MM.1S (cell line): ENCODE results near the gene GNPDA2.

Experiments used
- DNase-seq: peaks from one replicate; pipeline ENCODE4 v3.0.0-alpha.2; 2015
- H2AFZ ChIP-seq: fragments of 300-600 bp; sonication (generic); 2 replicates; pipeline ENCODE4 v1.6.0; 2016; ENCODE audit warnings: antibody characterized with exemption, low read length
- H3F3A ChIP-seq: fragments of 300-600 bp; sonication (generic); 2 replicates; pipeline ENCODE4 v1.6.1; 2016; ENCODE audit warnings: mild to moderate bottlenecking, antibody characterized with exemption, low read length, moderate library complexity, mixed read lengths; ENCODE audit not compliant: insufficient read depth
- H3K27ac ChIP-seq: fragments of 300-600 bp; sonication (generic); 2 replicates; pipeline ENCODE4 v1.5.1; 2016; ENCODE audit warnings: mild to moderate bottlenecking, low read length
- H3K27me3 ChIP-seq: fragments of 300-600 bp; sonication (generic); replicated peaks from 2 replicates; pipeline ENCODE4 v1.6.0; 2016; ENCODE audit warnings: low read length; ENCODE audit not compliant: insufficient read depth
- H3K36me3 ChIP-seq: fragments of 300-600 bp; sonication (generic); replicated peaks from 2 replicates; pipeline ENCODE4 v1.6.1; 2016; ENCODE audit warnings: mild to moderate bottlenecking, low read length, mixed read lengths; ENCODE audit not compliant: insufficient read depth
- H3K4me1 ChIP-seq: fragments of 300-600 bp; sonication (generic); 2 replicates; pipeline ENCODE4 v1.6.1; 2016; ENCODE audit warnings: low read length, mixed read lengths
- H3K4me2 ChIP-seq: fragments of 300-600 bp; sonication (generic); 2 replicates; pipeline ENCODE4 v1.6.0; 2016; ENCODE audit warnings: low read depth, low read length
- H3K4me3 ChIP-seq: fragments of 300-600 bp; sonication (generic); 2 replicates; pipeline ENCODE4 v1.5.1; 2016; ENCODE audit warnings: low read length, mixed read lengths
- H3K79me2 ChIP-seq: fragments of 300-600 bp; sonication (generic); 2 replicates; pipeline ENCODE4 v1.6.1; 2016; ENCODE audit warnings: mixed run types, low read length, mixed read lengths
- H3K9ac ChIP-seq: fragments of 300-600 bp; sonication (generic); 2 replicates; pipeline ENCODE4 v1.6.1; 2016; ENCODE audit warnings: low read length, mixed read lengths
- H3K9me2 ChIP-seq: fragments of 300-600 bp; sonication (generic); replicated peaks from 2 replicates; pipeline ENCODE4 v1.6.1; 2016; ENCODE audit warnings: mild to moderate bottlenecking, low read length, mixed read lengths; ENCODE audit not compliant: insufficient read depth
- H3K9me3 ChIP-seq: fragments of 300-600 bp; sonication (generic); replicated peaks from 2 replicates; pipeline ENCODE4 v1.6.1; 2016; ENCODE audit warnings: mild to moderate bottlenecking, low read length, mixed read lengths; ENCODE audit not compliant: insufficient read depth
- H4K20me1 ChIP-seq: fragments of 300-600 bp; sonication (generic); 2 replicates; pipeline ENCODE4 v1.6.1; 2016; ENCODE audit warnings: mild to moderate bottlenecking, low read length, moderate library complexity, mixed read lengths; ENCODE audit not compliant: insufficient read depth
- CTCF ChIP-seq: fragments of 300-600 bp; sonication (generic); IDR thresholded peaks from 2 replicates; pipeline ENCODE4 v1.5.1; 2016; ENCODE audit warnings: antibody characterized with exemption, low read length, mixed read lengths
- EZH2 ChIP-seq: fragments of 300-600 bp; sonication (generic); optimal IDR thresholded peaks from 2 replicates; pipeline ENCODE3; 2017; ENCODE audit warnings: low read depth, mild to moderate bottlenecking, antibody characterized with exemption, low read length, mixed read lengths
- EZH2phosphoT487 ChIP-seq: fragments of 300-600 bp; sonication (generic); IDR thresholded peaks from 2 replicates; pipeline ENCODE4 v1.6.1; 2018; ENCODE audit warnings: antibody characterized with exemption, low read length

GNPDA2 gene

GRCh38 chr4:44716597-44716996 is 9.8 kb downstream of the GNPDA2 start:
- Histone ChIP-seq H4K20me1 (no peaks in the 10 kb centered on the region), H3K79me2 (peaks cover 27% of the 10 kb centered on the region), H2AFZ (no peak overlapping the region), H3K9ac (no peak overlapping the region), H3K27ac (no peak overlapping the region), H3K9me3 (no peaks in the 10 kb centered on the region), H3F3A (no peaks in the 10 kb centered on the region), H3K9me2 (no peaks in the 10 kb centered on the region), H3K36me3 (peaks cover 3% of the 10 kb centered on the region; the same call in 1 of the 2 replicates), H3K4me2 (no peak overlapping the region), H3K27me3 (no peaks in the 10 kb centered on the region), H3K4me1 (no peaks in the 10 kb centered on the region), H3K4me3 (no peak overlapping the region)
- DNase-seq, result no peak
- TF ChIP-seq EZH2, result no peak

- Histone ChIP-seq H3K4me1 (no peaks in the 10 kb centered on the region), H3F3A (no peaks in the 10 kb centered on the region), H3K9me3 (no peaks in the 10 kb centered on the region), H3K36me3 (0 out of 2 replicates have a peak, but pooled peaks cover 3% of the 10 kb centered on the region), H3K27ac (no peak overlapping the region), H2AFZ (no peak overlapping the region), H3K4me2 (no peak overlapping the region), H3K27me3 (no peaks in the 10 kb centered on the region), H4K20me1 (no peaks in the 10 kb centered on the region), H3K9ac (no peak overlapping the region), H3K79me2 (0 out of 2 replicates have a peak, but pooled peaks cover 4% of the 10 kb centered on the region), H3K9me2 (no peaks in the 10 kb centered on the region), H3K4me3 (no peak overlapping the region)
- TF ChIP-seq EZH2phosphoT487 (no peak), CTCF (no peak), EZH2 (no peak)
- no peak for DNase-seq
These were observed 13.2 kb downstream of the GNPDA2 start for GRCh38 chr4:44713125-44713524.

DNA sequence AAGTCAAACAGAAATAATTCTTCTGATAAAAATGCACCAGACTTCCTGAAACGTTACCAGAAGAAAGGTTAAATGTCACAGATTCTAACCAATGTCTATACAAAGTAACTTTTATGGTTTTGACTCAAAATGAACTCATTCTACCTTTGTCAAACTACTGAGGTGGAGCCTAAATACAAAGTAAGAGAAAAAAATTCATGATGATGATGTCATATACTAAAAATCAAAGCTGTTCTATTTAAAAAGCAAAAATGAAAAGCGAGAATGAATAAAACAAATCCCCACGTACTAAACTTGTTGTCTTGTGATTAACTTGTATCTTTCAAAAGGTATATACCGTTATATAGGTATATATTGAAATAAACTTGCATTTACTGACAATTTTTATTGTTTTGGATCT is 21.7 kb downstream of the GNPDA2 start:
- H4K20me1 ChIP-seq, result no peaks in the 10 kb centered on the region
- H3K9me3 ChIP-seq, result no peaks in the 10 kb centered on the region
- no peak overlapping the region for H3K4me2 ChIP-seq
- no peaks in the 10 kb centered on the region for H3K27me3 ChIP-seq
- H3K79me2 ChIP-seq, result no peaks in the 10 kb centered on the region
- peaks cover 5% of the 10 kb centered on the region; the same call in 1 of the 2 replicates for H3K36me3 ChIP-seq
- no peak overlapping the region for H3K9ac ChIP-seq
- no peaks in the 10 kb centered on the region for H3K9me2 ChIP-seq
- H3K27ac ChIP-seq, result no peak overlapping the region
- no peak for DNase-seq
- H2AFZ ChIP-seq, result no peak overlapping the region
- no peak for TF ChIP-seq EZH2
- no peak for TF ChIP-seq CTCF
- TF ChIP-seq EZH2phosphoT487, result no peak
- H3K4me1 ChIP-seq, result no peaks in the 10 kb centered on the region
- no peaks in the 10 kb centered on the region for H3F3A ChIP-seq
- no peak overlapping the region for H3K4me3 ChIP-seq

GRCh38 chr4:44701037-44701436 is 25.3 kb downstream of the GNPDA2 start:
- no peaks in the 10 kb centered on the region for H4K20me1 ChIP-seq
- H3K27me3 ChIP-seq, result no peaks in the 10 kb centered on the region
- no peak overlapping the region for H3K4me2 ChIP-seq
- H3K36me3 ChIP-seq, result peaks cover 10% of the 10 kb centered on the region
- no peaks in the 10 kb centered on the region for H3K9me2 ChIP-seq
- no peaks in the 10 kb centered on the region for H3F3A ChIP-seq
- H3K27ac ChIP-seq, result no peak overlapping the region
- TF ChIP-seq EZH2phosphoT487 (no peak), EZH2 (no peak), CTCF (no peak)
- no peak overlapping the region for H3K9ac ChIP-seq
- no peak overlapping the region for H2AFZ ChIP-seq
- DNase-seq, result no peak
- H3K9me3 ChIP-seq, result no peaks in the 10 kb centered on the region
- no peak overlapping the region for H3K4me3 ChIP-seq
- peaks cover 3% of the 10 kb centered on the region; the same call in 1 of the 2 replicates for H3K79me2 ChIP-seq
- no peaks in the 10 kb centered on the region for H3K4me1 ChIP-seq
